Stimulated activated CD8-positive, alpha-beta memory T cell treated with anti-CD3 and anti-CD28 coated beads, Interleukin-7, amount 100 ng/mL, for 4 hours (primary cell): ENCODE data around the gene KDM6A.
"Not testable (repeated sequence)": the region's sequence is repeated elsewhere in the genome, so short reads cannot be mapped to it uniquely, and the experiment has no call there.

Experiments used
- DNase-seq, 2 donors: peaks; one replicate each; pipeline ENCODE4 v3.0.0-alpha.2; 2020; ENCODE audit warnings: low read depth in 2 of 2

KDM6A gene

DNA sequence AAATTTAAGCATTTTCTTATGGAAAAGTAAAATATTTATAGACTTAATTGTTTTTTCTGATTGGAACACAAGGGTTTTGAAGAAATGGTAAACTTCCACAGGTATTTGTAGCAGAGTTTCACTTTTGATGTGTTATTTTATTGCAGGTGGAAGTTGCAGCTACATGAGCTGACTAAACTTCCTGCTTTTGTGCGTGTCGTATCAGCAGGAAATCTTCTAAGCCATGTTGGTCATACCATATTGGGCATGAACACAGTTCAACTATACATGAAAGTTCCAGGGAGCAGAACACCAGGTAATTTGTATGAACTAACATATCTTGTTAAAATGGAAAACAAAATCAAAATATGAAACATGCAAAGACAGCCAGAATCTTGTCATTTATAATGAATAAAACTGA, 210.3 kb downstream of the KDM6A start:
- DNase-seq, result no peak

DNA sequence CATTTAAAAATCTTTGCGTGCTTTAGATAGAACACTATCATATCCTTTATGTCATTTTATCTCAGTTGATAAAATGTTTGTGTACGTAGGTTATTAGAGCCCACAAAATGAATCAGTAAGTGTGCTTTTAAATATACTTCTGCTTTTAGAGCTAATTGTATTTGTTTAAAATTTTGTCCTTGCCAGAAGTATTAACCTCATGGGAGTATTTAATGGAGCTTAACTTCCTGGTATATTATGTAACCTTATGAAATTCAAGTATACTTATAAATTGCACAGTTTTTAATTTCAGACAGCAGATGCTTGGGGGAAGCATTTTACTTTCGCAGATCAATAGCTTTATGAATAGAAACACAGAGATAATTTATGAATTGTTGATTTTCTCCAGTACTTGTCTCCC, 237.5 kb downstream of the KDM6A start:
- no peak for DNase-seq

DNA sequence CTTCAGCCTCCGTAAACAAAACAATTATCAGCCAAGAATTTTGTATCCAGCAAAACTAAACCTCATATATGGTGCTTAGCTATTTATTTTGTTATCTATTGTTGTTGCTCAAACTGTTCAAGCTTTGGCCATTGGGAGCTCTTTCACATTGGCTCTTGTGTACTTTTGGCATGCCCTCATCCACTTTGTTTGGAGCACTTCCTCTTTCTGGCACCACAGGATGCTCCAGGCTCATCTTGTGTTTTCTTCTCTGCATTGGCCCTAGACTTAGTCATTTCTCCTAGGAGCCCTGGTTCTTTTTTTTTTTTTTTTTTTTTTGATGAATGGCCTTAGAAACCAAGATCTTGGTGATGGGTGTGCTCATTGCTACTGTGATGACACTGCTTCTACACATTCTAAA, 253.2 kb downstream of the KDM6A start:
- DNase-seq, result no peak

DNA sequence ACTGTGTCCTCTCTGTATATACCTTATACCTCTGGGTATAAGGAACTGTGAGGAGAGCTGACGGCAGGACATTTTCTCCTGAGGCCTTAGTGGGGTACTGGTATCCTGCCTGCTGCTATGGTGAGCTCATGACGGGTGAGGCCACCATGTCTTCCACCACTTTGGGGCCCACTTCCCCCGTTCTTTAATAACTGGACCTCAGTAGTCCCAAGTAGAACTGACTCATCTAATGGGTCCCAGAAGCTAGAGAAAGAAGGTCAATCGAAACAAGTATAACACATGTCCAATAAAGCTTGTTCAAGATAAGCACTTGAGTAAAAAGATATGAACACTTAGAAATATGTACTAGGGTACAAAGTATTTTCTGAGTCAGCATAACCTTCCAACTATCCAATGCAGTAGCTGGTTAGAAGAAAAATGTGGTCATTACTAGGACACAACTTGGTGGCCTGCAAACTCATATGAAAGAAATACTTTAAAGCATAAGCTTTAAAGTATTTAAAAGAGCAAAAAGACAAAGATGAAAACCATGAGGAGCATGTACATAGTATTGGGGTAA, 256.0 kb downstream of the KDM6A start:
- no peak for DNase-seq

GRCh38 chrX:45133465-45133864, 260.5 kb downstream of the KDM6A start:
- DNase-seq, result no peak

GRCh38 chrX:45134315-45134731, 261.3 kb downstream of the KDM6A start:
- DNase-seq, result no peak

DNA sequence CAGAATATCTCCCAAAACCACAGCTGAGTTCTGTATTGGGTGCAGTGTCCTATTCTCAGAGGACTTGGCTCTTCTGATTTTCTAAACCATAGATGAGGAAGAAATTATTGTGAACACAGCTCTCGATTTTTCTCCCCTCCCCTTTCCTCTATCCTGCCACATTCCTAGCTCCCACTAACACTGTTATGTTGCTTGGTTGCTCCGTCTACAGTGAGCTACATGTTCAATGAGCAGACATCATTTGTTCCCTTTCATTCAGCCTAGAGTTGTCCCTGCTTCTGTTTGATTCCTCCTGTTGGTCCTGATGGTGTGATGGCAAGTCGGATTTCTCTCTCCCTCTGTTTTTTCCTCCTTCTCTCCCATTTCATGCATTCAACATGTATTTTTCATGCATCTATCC, 261.8 kb downstream of the KDM6A start:
- DNase-seq, result no peak

- not testable (repeated sequence) for DNase-seq
Measured at GRCh38 chrX:45135391-45136075, 262.5 kb downstream of the KDM6A start.

- no peak for DNase-seq
Measured at GRCh38 chrX:45137531-45137930, 264.5 kb downstream of the KDM6A start.

DNA sequence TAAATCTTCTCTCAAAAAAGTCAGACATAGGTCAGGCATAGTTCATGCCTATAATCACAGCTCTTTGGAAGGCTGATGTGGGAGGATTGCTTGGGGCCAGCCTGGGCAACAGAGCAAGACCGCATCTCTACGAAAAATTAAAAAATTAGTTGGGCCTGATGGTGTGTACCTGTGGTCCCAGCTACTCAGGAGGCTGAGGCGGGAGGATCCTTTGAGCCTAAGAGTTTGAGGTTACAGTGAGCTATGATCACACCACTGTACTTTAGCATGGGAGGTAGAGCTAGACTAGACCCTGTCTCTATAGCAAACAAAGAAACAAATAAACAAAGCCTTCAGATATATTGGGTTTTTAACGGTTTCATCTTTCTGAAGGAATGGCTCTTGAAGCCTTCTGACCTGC, 265.5 kb downstream of the KDM6A start:
- DNase-seq, result no peak

- no peak for DNase-seq
Measured at GRCh38 chrX:45140812-45141211, 267.8 kb downstream of the KDM6A start.

- no peak for DNase-seq
Measured at GRCh38 chrX:45142185-45142584, 269.2 kb downstream of the KDM6A start.

GRCh38 chrX:45143455-45143854, 270.5 kb downstream of the KDM6A start:
- DNase-seq, result no peak

GRCh38 chrX:45145492-45146215, 272.7 kb downstream of the KDM6A start:
- DNase-seq, result no peak

- DNase-seq, result no peak
Measured at GRCh38 chrX:45150821-45151220, 277.8 kb downstream of the KDM6A start.

DNA sequence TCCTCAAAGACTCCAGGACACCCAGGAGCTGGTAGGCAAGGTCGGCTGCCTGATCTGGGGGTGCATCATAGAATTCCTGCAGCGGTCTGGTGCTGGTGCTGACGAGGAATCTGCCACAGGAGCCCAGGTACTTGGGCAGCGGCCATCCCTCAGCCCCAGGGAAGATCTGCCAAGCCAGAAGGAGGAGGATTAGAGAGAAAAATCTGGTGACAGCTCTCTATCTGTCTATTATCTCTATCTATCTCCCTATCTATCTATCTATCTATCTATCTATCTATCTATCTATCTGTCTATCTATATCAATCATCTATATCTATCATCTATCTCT, 281.0 kb downstream of the KDM6A start:
- DNase-seq, result no peak

- DNase-seq, result no peak
Measured at GRCh38 chrX:45154462-45154861, 281.5 kb downstream of the KDM6A start.

GRCh38 chrX:45157647-45158046, 284.7 kb downstream of the KDM6A start:
- DNase-seq, result no peak
